ENCODE results near the gene NBEAL1.
A peak's percentile ranks its signal among the peaks of the same experiment; 100 is the strongest.
"Not testable (repeated sequence)": the region's sequence is repeated elsewhere in the genome, so short reads cannot be mapped to it uniquely, and the experiment has no call there.

The NBEAL1 gene

GRCh38 chr2:203225423-203226039, 210.9 kb downstream of the NBEAL1 start:
- ATAC-seq, result peak; percentile 61
- peak; percentile 18 for DNase-seq

DNA sequence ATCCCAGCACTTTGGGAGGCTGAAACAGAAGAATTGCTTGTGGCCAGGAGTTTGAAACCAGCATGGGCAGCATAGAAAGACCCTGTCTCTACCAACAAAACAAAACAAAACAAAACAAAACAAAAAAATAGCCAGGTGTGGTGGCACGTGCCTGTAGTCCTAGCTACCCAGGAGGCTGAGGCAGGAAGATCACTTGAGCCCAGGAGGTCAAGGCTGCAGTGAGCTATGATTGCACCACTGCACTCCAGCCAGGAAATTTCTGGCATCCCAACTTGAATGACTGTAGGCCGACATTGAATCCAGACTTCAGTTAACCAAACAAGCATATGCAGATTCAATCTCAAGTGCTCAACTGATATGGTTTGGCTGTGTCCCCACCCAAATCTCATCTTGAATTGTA, 215.0 kb downstream of the NBEAL1 start:
- not testable (repeated sequence) for ATAC-seq, DNase-seq

DNA sequence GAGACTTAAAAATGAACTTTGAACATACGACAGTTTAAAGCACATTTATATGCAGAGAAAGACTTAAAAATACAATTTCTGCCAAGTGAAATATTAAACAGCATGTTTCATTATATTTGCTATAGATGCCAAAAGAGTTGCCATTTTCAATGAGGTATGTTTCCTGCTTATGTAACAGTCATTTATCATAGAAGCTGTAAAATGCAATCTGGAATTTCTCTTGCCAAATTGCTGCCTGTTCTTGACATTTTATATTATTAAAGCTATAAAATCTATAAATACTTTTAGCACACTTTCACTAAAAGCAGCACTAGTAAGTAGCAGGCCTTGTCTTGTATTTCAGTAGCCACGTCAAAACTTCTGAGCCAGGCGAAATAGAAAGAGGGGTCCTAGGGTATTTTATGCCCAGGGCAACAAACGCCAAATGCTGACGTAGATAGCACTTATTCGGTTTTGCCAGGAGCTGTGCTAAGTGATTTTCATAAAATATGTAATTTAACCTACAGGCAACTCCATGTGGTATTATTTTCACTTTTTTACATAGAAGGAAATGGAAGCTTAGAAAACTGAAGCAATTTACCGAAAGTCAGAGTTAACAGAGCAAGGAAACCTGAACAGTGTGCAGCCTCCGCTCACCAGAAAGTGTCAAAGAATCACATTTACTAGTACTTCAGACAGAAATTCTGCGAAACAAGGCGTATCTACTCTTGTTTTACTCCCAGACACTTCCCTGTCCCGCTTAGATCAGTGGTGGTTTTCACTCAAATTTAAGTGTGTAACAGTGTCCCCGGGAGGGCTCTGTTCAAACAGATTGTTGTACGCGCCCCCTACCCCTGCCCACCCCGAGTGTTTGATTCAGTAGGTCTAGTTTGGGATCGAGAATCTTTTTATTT, 222.9 kb downstream of the NBEAL1 start:
- ATAC-seq, result no peak
- DNase-seq, result no peak

- ATAC-seq (no peak), DNase-seq (no peak)
Measured at GRCh38 chr2:203238292-203238703, 223.6 kb downstream of the NBEAL1 start.

GRCh38 chr2:203238704-203239526, 224.2 kb downstream of the NBEAL1 start, which contains the start of gene CYP20A1:
TSS of gene CYP20A1 (plus strand) at chr2:203239018. CDS start at chr2:203239063, 45 bp downstream.
- DNase-seq (peak; percentile 98), ATAC-seq (peak; percentile 92)

GRCh38 chr2:203240491-203240890, 225.8 kb downstream of the NBEAL1 start:
- DNase-seq (no peak), ATAC-seq (no peak)

DNA sequence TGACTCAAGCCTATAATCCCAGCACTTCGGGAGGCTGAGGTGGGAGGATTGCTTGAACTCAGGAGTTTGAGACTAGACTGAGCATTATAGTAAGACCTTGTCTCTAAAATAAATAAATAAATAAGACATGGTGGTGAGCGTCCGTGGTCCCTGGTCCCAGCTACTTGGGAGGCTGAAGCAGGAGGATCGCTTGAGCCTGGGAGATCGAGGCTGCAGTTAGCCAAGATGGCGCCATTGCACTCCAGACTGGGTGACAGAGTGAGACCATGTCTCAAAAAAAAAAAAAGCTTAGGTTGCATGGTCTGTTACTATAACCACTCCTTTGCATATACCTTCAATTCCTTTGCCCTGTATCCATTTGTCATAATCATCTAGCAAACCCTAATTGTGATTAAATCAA, 227.8 kb downstream of the NBEAL1 start:
- no peak for DNase-seq
- no peak for ATAC-seq

GRCh38 chr2:203246646-203247045, 232.0 kb downstream of the NBEAL1 start:
- DNase-seq, result no peak
- ATAC-seq, result no peak

DNA sequence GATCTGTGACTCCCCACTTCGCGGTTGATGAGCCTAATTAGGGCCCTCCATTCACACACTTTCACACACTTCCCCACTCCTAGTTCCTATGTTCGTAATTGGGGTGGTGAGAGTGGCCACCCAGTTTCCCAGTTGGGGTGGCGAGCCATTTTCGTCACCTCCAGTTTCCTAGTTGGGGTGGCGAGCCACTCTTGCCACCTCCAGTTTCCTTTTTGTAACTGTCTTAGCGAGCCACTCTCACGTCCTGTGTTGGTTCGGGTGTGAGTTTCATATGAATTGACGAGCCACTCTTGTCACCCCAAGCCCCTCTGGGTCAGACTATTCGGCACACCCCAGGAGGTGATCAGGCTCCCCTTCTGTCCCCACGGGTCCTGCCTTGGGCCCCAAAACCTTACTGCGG, 238.1 kb downstream of the NBEAL1 start:
- no peak for DNase-seq
- ATAC-seq, result no peak

DNA sequence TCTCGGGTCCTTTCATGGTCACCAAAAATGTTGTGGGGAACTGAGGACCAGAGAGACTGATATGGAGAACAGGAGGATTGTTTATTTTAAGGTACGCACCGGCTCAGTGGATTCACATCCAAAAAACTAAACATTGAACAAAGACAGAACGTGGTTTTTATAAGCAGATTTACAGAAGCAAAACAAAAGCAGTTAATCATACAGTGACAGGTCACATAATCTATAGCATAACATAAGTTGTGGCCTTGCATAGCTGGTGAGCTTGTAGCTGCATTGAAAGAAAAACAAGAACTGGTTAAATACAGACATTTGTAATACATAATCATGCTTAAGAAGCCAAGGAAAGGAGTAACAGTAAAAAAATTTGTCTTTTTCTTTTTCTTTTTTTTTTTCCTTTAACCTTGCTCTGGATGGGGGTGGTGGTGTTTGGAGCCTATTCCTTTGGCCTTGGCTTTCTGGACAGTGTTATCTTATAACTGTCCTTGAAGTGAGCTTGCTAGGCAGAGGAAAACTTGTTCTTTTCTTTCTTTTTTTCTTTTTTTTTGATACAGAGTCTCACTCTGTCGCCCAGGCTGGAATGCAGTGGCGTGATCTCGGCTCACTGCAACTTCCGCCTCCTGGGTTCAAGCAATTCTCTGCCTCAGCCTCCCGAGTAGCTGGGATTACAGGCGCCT, 238.9 kb downstream of the NBEAL1 start:
- not testable (repeated sequence) for ATAC-seq, DNase-seq

GRCh38 chr2:203261326-203262159, 246.9 kb downstream of the NBEAL1 start:
- ATAC-seq (no peak), DNase-seq (no peak)

Data from stimulated activated naive CD8-positive, alpha-beta T cell treated with anti-CD3 and anti-CD28 coated beads, Interleukin-15, Interleukin-2, amounts not matched to agents 100 U/mL and 50 U/mL, for 24 hours (primary cell).